ENCODE data around the gene SYNDIG1. TPM values are rescaled to one million over a fixed set of nuclear protein-coding genes. Genes with fewer than 3 reads are reported as not detected.

The SYNDIG1 gene
- total and polyA plus RNA-seq, 9 of the 15 experiments (the other 6 are each of a cell fraction or from before 2014, with no cell fraction given): not detected

DNA sequence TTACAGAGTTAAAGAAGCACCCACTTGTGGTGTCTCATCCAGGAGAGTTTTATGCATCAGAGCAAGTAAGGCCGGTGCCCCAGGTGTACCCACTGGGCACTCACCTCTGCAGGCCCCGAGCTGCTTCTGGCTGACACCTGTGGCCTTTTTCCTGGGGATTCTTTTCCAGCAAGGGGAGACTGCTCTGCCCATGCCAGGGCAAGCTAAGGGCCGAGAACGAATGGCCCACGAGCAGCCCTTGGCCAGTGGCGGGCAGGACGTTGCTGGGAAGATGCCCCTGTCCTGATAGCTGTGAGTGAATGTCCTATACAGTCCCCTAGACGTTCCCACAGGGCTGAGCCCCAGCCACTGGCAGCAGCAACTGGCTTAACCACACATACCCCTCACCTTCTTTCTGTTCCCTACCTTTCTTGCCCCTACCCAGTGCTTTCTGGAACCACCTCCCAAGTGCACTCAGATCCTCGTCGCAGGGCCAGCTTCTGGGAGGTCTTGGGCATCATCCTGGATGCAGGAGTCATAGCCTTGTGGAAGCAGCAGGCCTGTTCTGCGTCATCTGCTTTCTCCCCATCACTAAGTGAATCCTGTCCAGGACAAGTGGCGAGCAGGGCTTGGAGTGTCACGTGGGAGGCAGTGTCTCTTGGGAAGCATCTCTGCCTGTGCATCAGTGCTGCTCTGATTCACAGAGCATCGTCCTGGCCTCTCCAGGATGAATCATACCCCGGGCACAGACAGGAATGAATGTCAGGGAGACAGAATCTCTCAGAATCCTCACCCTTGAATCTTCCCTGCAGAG is 32.5 kb downstream of the SYNDIG1 start:
- Histone ChIP-seq H3K36me3 (ENCODE audit: control insufficient read depth, insufficient read depth, low read length) (no peaks in the 10 kb centered on the region), H3K27me3 (ENCODE audit: control insufficient read depth in 2 of 2, insufficient read depth in 2 of 2, low read length in 2 of 2) (no peaks in the 10 kb centered on the region; a peak in 1 of 5 replicates), H3K4me1 (replicated peaks in 1 of 2; ENCODE audit: control insufficient read depth in 2 of 2, insufficient read depth in 2 of 2, low read length in 2 of 2) (no peaks in the 10 kb centered on the region), H4K20me1 (replicated peaks; ENCODE audit: control insufficient read depth, insufficient read depth, low read length) (no peaks in the 10 kb centered on the region), H3K9me3 (replicated peaks; ENCODE audit: control insufficient read depth, insufficient read depth, low read depth, low read length) (no peaks in the 10 kb centered on the region), H3K79me2 (ENCODE audit: control insufficient read depth, insufficient read depth, low read length) (no peaks in the 10 kb centered on the region), H3K4me2 (ENCODE audit: insufficient read depth, low read length) (no peak overlapping the region), H3K4me3 (no peak overlapping the region), H2AFZ (ENCODE audit: low read depth, low read length) (no peak overlapping the region), H3K27ac (ENCODE audit: extremely low read depth, low read depth, low read length) (no peak overlapping the region), H3K9me1 (ENCODE audit: control insufficient read depth, insufficient read depth, low read length) (no peaks in the 10 kb centered on the region), H3K9ac (ENCODE audit: insufficient read depth in 1 of 2, low read depth in 2 of 2, low read length in 2 of 2) (no peak overlapping the region)
- ATAC-seq (no peak), DNase-seq (ENCODE audit: extremely low read depth in 1 of 4, low spot score in 3 of 4) (no peak), FAIRE-seq (no peak)
- intact Hi-C loops (cut with micrococcal nuclease) (no loop called here), in situ Hi-C loops (cut with MboI) (no loop called here)
- POLR2A ChIA-PET: interaction anchor here (0.6 kb wide), 1 partner anchor 1243 kb away, joined by 3 read pairs; no protein-coding TSS in a partner anchor
- CTCF ChIA-PET (ENCODE audit: low intra/inter-chr PET ratio): no interaction called here
- no TSS peak for BruUV-seq (replicated peaks)
- 1% methylated on average over 15 of the region's 15 CpGs for WGBS (ENCODE audit: insufficient coverage, low coverage, missing lambda C conversion rate)
- no peak for TF ChIP-seq KDM4B (IDR thresholded peaks at IDR 0.05; ENCODE audit: borderline replicate concordance in 2 of 2, low read depth in 1 of 2)
- TF ChIP-seq RNF219 (CRISPR knock-in tag; IDR thresholded peaks at IDR 0.05): no peak
- no peak for TF ChIP-seq ZNF280B (CRISPR knock-in tag; IDR thresholded peaks at IDR 0.05)
- no peak for TF ChIP-seq DMBX1 (CRISPR knock-in tag; IDR thresholded peaks at IDR 0.05; ENCODE audit: borderline replicate concordance)
- no peak for TF ChIP-seq NCOA1 (IDR thresholded peaks at IDR 0.05; ENCODE audit: low read depth)
- TF ChIP-seq ZNF217 (CRISPR knock-in tag; IDR thresholded peaks at IDR 0.05): no peak
- TF ChIP-seq XRCC3 (IDR thresholded peaks at IDR 0.05): no peak
- no peak for TF ChIP-seq ZNF347 (CRISPR knock-in tag; IDR thresholded peaks at IDR 0.05; ENCODE audit: low read depth)
